Esophagus (tissue), 2 donors: ENCODE results near the gene CILP. TPM values are rescaled to one million over a fixed set of nuclear protein-coding genes. Genes with fewer than 3 reads are reported as not detected.

Source experiments
- H3K27ac ChIP-seq, 2 donors: one replicate each; pipeline ENCODE4 v1.5.1; 2013; ENCODE audit warnings: low read depth in 2 of 2, mild to moderate bottlenecking in 2 of 2, inconsistent platforms in 1 of 2, low read length in 1 of 2, moderate library complexity in 1 of 2
- H3K27me3 ChIP-seq, 2 donors: one replicate each; pipeline ENCODE4 v1.6.1; 2013; ENCODE audit warnings: low read length in 2 of 2, control low read depth in 1 of 2, mild to moderate bottlenecking in 1 of 2; ENCODE audit not compliant: insufficient read depth in 2 of 2, control insufficient read depth in 1 of 2
- H3K36me3 ChIP-seq, 2 donors: one replicate each; pipeline ENCODE4 v1.6.1; 2013; ENCODE audit warnings: low read length in 1 of 2; ENCODE audit not compliant: control insufficient read depth in 2 of 2, insufficient read depth in 2 of 2
- H3K4me1 ChIP-seq, 2 donors: one replicate each; pipeline ENCODE4 v1.6.1; 2013; ENCODE audit warnings: low read length in 1 of 2; ENCODE audit not compliant: control insufficient read depth in 2 of 2, insufficient read depth in 2 of 2
- H3K4me3 ChIP-seq, 2 donors: one replicate each; pipeline ENCODE4 v1.5.1; 2013; ENCODE audit warnings: low read length in 2 of 2, mild to moderate bottlenecking in 2 of 2, low read depth in 1 of 2, moderate library complexity in 1 of 2
- H3K9me3 ChIP-seq, 2 donors: one replicate each; pipeline ENCODE4 v1.6.1; 2013; ENCODE audit warnings: mild to moderate bottlenecking in 2 of 2, low read depth in 1 of 2, low read length in 1 of 2, moderate library complexity in 1 of 2; ENCODE audit not compliant: control insufficient read depth in 2 of 2, insufficient read depth in 1 of 2
- WGBS, 2 donors: extraction: QIAGEN DNeasy Blood & Tissue Kit; methylation state at CpG; one replicate each; pipeline ENCODE4 v1.1.7; 2013; 5-methylcytosine and 5-hydroxymethylcytosine counted together
- polyA plus RNA-seq, 2 donors: library from polyadenylated mRNA; stranded (reverse); fragments of 200-250 nt; gene quantifications; one replicate each; pipeline ENCODE4 v1.2.3, GENCODE V29; 2013
- donor health status: healthy with polysubstance abuse.
- donor health status: Bipolar disorder and iron deficiency.

The CILP gene
- 1 to 10 TPM in 1 of 2 donors, under 1 TPM in 1; 0.75 to 1.6 TPM for polyA plus RNA-seq

GRCh38 chr15:65210770-65211481 is at the start of gene CILP:
Gene CILP (minus strand): TSS chr15:65211473. CDS start chr15:65209755, 1,718 bp downstream.
- H3K4me3 ChIP-seq = no peak within 1 kb of the TSS
- WGBS, 2 donors = 83 to 84% methylated on average over 8 of the region's 8 CpGs
- no peaks in the 10 kb centered on the region for H3K9me3 ChIP-seq
- H3K4me1 ChIP-seq = no peaks in the 10 kb centered on the region
- no peaks in the 10 kb centered on the region for H3K36me3 ChIP-seq
- H3K27me3 ChIP-seq = no peaks in the 10 kb centered on the region
- peak within 1 kb of the TSS; percentile 2 to 11 for H3K27ac ChIP-seq

GRCh38 chr15:65260968-65261367 is 49.7 kb upstream of the CILP start:
- 91 to 92% methylated on average over 6 of the region's 6 CpGs for WGBS, 2 donors
- H3K4me1 ChIP-seq = peaks cover 0 to 3% of the 10 kb centered on the region in 2 donors
- no peaks in the 10 kb centered on the region for H3K9me3 ChIP-seq
- H3K36me3 ChIP-seq = peaks cover 3 to 32% of the 10 kb centered on the region in 2 donors
- H3K27me3 ChIP-seq = no peaks in the 10 kb centered on the region
- H3K27ac ChIP-seq = no peak overlapping the region
- no peak overlapping the region for H3K4me3 ChIP-seq

- Histone ChIP-seq H3K27ac (peak overlapping the region; percentile 62 to 81), H3K36me3 (peaks cover 3 to 23% of the 10 kb centered on the region in 2 donors), H3K4me1 (peaks cover 0 to 3% of the 10 kb centered on the region in 2 donors), H3K9me3 (no peaks in the 10 kb centered on the region), H3K27me3 (no peaks in the 10 kb centered on the region), H3K4me3 (no peak overlapping the region)
- 60 to 78% methylated on average over 7 of the region's 7 CpGs for WGBS, 2 donors
Observed at GRCh38 chr15:65259367-65259797, 48.1 kb upstream of the CILP start.

GRCh38 chr15:65258375-65259262 is 47.3 kb upstream of the CILP start:
- H3K36me3 ChIP-seq = peaks cover 3 to 26% of the 10 kb centered on the region in 2 donors
- H3K4me1 ChIP-seq = peaks cover 0 to 3% of the 10 kb centered on the region in 2 donors
- no peaks in the 10 kb centered on the region for H3K27me3 ChIP-seq
- H3K9me3 ChIP-seq = no peaks in the 10 kb centered on the region
- peak overlapping the region; percentile 65 to 82 for H3K27ac ChIP-seq
- no peak overlapping the region for H3K4me3 ChIP-seq
- WGBS, 2 donors = 64 to 67% methylated on average over 5 of the region's 5 CpGs

GRCh38 chr15:65255486-65256140 is 44.3 kb upstream of the CILP start:
- Histone ChIP-seq H3K9me3 (no peaks in the 10 kb centered on the region), H3K36me3 (peaks cover 0 to 16% of the 10 kb centered on the region in 2 donors)

GRCh38 chr15:65254758-65255157 is 43.5 kb upstream of the CILP start:
- Histone ChIP-seq H3K4me1 (peaks cover 0 to 3% of the 10 kb centered on the region in 2 donors), H3K36me3 (peaks cover 0 to 12% of the 10 kb centered on the region in 2 donors)

More at GRCh38 chr15:65255486-65256140, 44.3 kb upstream of the CILP start:
- WGBS, 2 donors = 94 to 97% methylated on average over 7 of the region's 7 CpGs
- Histone ChIP-seq H3K27me3 (no peaks in the 10 kb centered on the region), H3K4me3 (no peak overlapping the region), H3K4me1 (peaks cover 0 to 3% of the 10 kb centered on the region in 2 donors), H3K27ac (no peak overlapping the region)

GRCh38 chr15:65254356-65254755 is 43.1 kb upstream of the CILP start:
- Histone ChIP-seq H3K27ac (no peak overlapping the region), H3K4me3 (no peak overlapping the region), H3K36me3 (peaks cover 0 to 8% of the 10 kb centered on the region in 2 donors), H3K4me1 (peaks cover 0 to 3% of the 10 kb centered on the region in 2 donors), H3K27me3 (no peaks in the 10 kb centered on the region), H3K9me3 (no peaks in the 10 kb centered on the region)
- WGBS, 2 donors = 42 to 46% methylated on average over 4 of the region's 4 CpGs

More at GRCh38 chr15:65254758-65255157, 43.5 kb upstream of the CILP start:
- WGBS, 2 donors = 68 to 74% methylated on average over 1 of the region's 1 CpG
- H3K27me3 ChIP-seq = no peaks in the 10 kb centered on the region
- H3K4me3 ChIP-seq = no peak overlapping the region
- H3K9me3 ChIP-seq = no peaks in the 10 kb centered on the region
- H3K27ac ChIP-seq = no peak overlapping the region

GRCh38 chr15:65249641-65250040 is 38.4 kb upstream of the CILP start:
- H3K9me3 ChIP-seq = no peaks in the 10 kb centered on the region
- peaks cover 5 to 7% of the 10 kb centered on the region in 2 donors for H3K4me1 ChIP-seq
- H3K4me3 ChIP-seq = no peak overlapping the region
- peaks cover 0 to 3% of the 10 kb centered on the region in 2 donors for H3K36me3 ChIP-seq
- no peaks in the 10 kb centered on the region for H3K27me3 ChIP-seq
- WGBS, 2 donors = 63 to 76% methylated on average over 2 of the region's 2 CpGs
- H3K27ac ChIP-seq = no peak overlapping the region
